NCI-H345 treated with DMSO at 0.1 percent for 48 hours (cell line): ENCODE measurements around the gene APBB3.
A peak's percentile ranks its signal among the peaks of the same experiment; 100 is the strongest.

Experiments
- DNase-seq: peaks from one replicate; lab custom pipeline; 2025; ENCODE audit not compliant: unreplicated experiment; lab: John Stamatoyannopoulos, UW

Gene APBB3

GRCh38 chr5:140575309-140575708 is 10.9 kb upstream of the APBB3 start:
- DNase-seq = no peak

- DNase-seq = no peak
Observed at GRCh38 chr5:140574165-140574564, 9.8 kb upstream of the APBB3 start.

GRCh38 chr5:140573683-140574082 is 9.3 kb upstream of the APBB3 start:
- no peak for DNase-seq

- DNase-seq = no peak
Observed at GRCh38 chr5:140571105-140571504, 6.7 kb upstream of the APBB3 start.

- no peak for DNase-seq
Observed at GRCh38 chr5:140570488-140570887, 6.1 kb upstream of the APBB3 start.

GRCh38 chr5:140570058-140570457 is 5.7 kb upstream of the APBB3 start:
- no peak for DNase-seq

GRCh38 chr5:140569197-140569596 is 4.8 kb upstream of the APBB3 start:
- no peak for DNase-seq

- no peak for DNase-seq
Observed at GRCh38 chr5:140568443-140569063, 4.2 kb upstream of the APBB3 start.

- DNase-seq = no peak
Observed at GRCh38 chr5:140567871-140568270, 3.5 kb upstream of the APBB3 start.

- DNase-seq = no peak
Observed at GRCh38 chr5:140567136-140567818, 2.9 kb upstream of the APBB3 start.

- DNase-seq = no peak
Observed at GRCh38 chr5:140566665-140567064, 2.3 kb upstream of the APBB3 start.

- DNase-seq = no peak
Observed at GRCh38 chr5:140565780-140566095, 1.3 kb upstream of the APBB3 start.

GRCh38 chr5:140565024-140565779 is 804 bp upstream of the APBB3 start:
- no peak for DNase-seq

- no peak for DNase-seq
Observed at GRCh38 chr5:140563596-140563995, 802 bp downstream of the APBB3 start.

GRCh38 chr5:140561753-140562523 is 2.5 kb downstream of the APBB3 start:
- DNase-seq = no peak

- no peak for DNase-seq
Observed at GRCh38 chr5:140560227-140560626, 4.2 kb downstream of the APBB3 start.

GRCh38 chr5:140558542-140558941 is 5.9 kb downstream of the APBB3 start:
- no peak for DNase-seq

GRCh38 chr5:140557965-140558364 is 6.4 kb downstream of the APBB3 start:
- DNase-seq = no peak

GRCh38 chr5:140557136-140557805 is 7.1 kb downstream of the APBB3 start, which contains the start of gene SRA1:
Gene SRA1, minus strand, starts transcription at chr5:140557473. Its CDS starts 21 bp downstream, at chr5:140557452.
- peak; percentile 80 for DNase-seq

- no peak for DNase-seq
Observed at GRCh38 chr5:140556438-140556837, 8.0 kb downstream of the APBB3 start.

- no peak for DNase-seq
Observed at GRCh38 chr5:140555747-140556312, 8.6 kb downstream of the APBB3 start.
